ENCODE results near the gene DNAH7. TPM values are rescaled to one million over a fixed set of nuclear protein-coding genes. Genes with fewer than 3 reads are reported as not detected.

The DNAH7 gene
- total and polyA plus RNA-seq, 2 of the 8 experiments (the other 6 are each of a cell fraction or from before 2014, with no cell fraction given) = 0.07 to 0.08 TPM

- no peaks in the 10 kb centered on the region for H3K4me1 ChIP-seq (replicated peaks in 1 of 4; ENCODE audit: control insufficient read depth in 3 of 4, insufficient read depth in 4 of 4, low read length in 3 of 4)
- ChIA-PET POLR2A (ENCODE audit: partially characterized antibody) (no interaction called here), CTCF (ENCODE audit: partially characterized antibody) (interaction anchor here (0.6 to 2.0 kb wide), 11 partner anchors 13 to 517 kb away, joined by 3 to 9 read pairs (median 4); partner anchors contain the start of gene DNAH7)
- no peak overlapping the region for H3K23ac ChIP-seq (ENCODE audit: insufficient read length)
- H4K20me1 ChIP-seq (replicated peaks in 1 of 2; ENCODE audit: control insufficient read depth in 1 of 2, insufficient read depth in 2 of 2, low read length in 2 of 2) = no peaks in the 10 kb centered on the region
- H3K79me2 ChIP-seq (ENCODE audit: control insufficient read depth in 1 of 2, insufficient read depth in 2 of 2, low read length in 2 of 2) = no peaks in the 10 kb centered on the region
- FAIRE-seq = no peak
- no peak overlapping the region for H3K9ac ChIP-seq (replicated peaks in 1 of 4; ENCODE audit: extremely low read depth in 1 of 4, low read depth in 3 of 4, low read length in 3 of 4)
- no peak overlapping the region for H2BK20ac ChIP-seq (ENCODE audit: low read length)
- H3K4me3 ChIP-seq (ENCODE audit: extremely low read depth in 1 of 4, insufficient read depth in 2 of 4, low read depth in 3 of 4, low read length in 4 of 4) = no peak overlapping the region
- H2AFZ ChIP-seq (ENCODE audit: low read length) = no peak overlapping the region
- H3K23me2 ChIP-seq (ENCODE audit: low read depth, low read length) = no peaks in the 10 kb centered on the region
- no peak overlapping the region for H3K18ac ChIP-seq (ENCODE audit: extremely low read depth, low read length)
- H3K4me2 ChIP-seq (ENCODE audit: insufficient read depth in 1 of 2, low read depth in 2 of 2, low read length in 2 of 2) = no peak overlapping the region
- no peaks in the 10 kb centered on the region; a peak in 1 of 4 replicates for H3K9me3 ChIP-seq (ENCODE audit: insufficient read depth in 2 of 2, low read depth in 1 of 2, low read length in 1 of 2)
- 82% methylated on average over 1 of the region's 1 CpG; no CpG with 5 or more reads in 1 of the 2 experiments for WGBS, 2 experiments (ENCODE audit: extremely low coverage in 1 of 2, insufficient coverage in 1 of 2, insufficient read length in 1 of 2, insufficient replicate concordance in 2 of 2, low coverage in 1 of 2, low lambda C conversion rate in 2 of 2, missing lambda C conversion rate in 1 of 2)
- H3K36me3 ChIP-seq (ENCODE audit: control insufficient read depth in 2 of 4, insufficient read depth in 4 of 4, low read length in 3 of 4) = no peaks in the 10 kb centered on the region
- H3K14ac ChIP-seq (ENCODE audit: insufficient read length) = no peak overlapping the region
- H2BK12ac ChIP-seq (ENCODE audit: low read depth, low read length) = no peak overlapping the region
- TF ChIP-seq RAD21 (IDR thresholded peaks at IDR 0.05 in 1 of 2, conservative IDR thresholded peaks at IDR 0.05 in 1 of 2; ENCODE audit: low read depth in 2 of 2, low read length in 2 of 2) (peak; percentile 41 to 52; a peak in 3 of 4 replicates), RFX5 (IDR thresholded peaks at IDR 0.05; ENCODE audit: borderline replicate concordance, low read depth, low read length) (no peak), NRF1 (IDR thresholded peaks at IDR 0.05; ENCODE audit: low read depth, low read length) (no peak), BRCA1 (IDR thresholded peaks at IDR 0.05; ENCODE audit: low read depth, low read length) (no peak), CTCF (IDR thresholded peaks at IDR 0.05; ENCODE audit: control extremely low read depth in 1 of 3, insufficient read depth in 1 of 3, low read depth in 1 of 3, low read length in 3 of 3) (peak in 2 of 3 experiments; percentile 5 to 21; a peak in 2 of 4 replicates), SRF (IDR thresholded peaks at IDR 0.05; ENCODE audit: low read depth, low read length) (no peak)
- H3K56ac ChIP-seq (replicated peaks; ENCODE audit: insufficient read length, low read depth, low read length) = no peak overlapping the region
- H4K5ac ChIP-seq (ENCODE audit: insufficient read length, low read depth, low read length) = no peak overlapping the region
- DNase-seq (ENCODE audit: low read depth in 1 of 2, low spot score in 2 of 2) = no peak
- no peak overlapping the region for H3K27ac ChIP-seq (ENCODE audit: low read depth, low read length)
- H2BK15ac ChIP-seq (ENCODE audit: low read length) = no peak overlapping the region
- H2BK5ac ChIP-seq (ENCODE audit: low read depth, low read length) = no peak overlapping the region
- H3K79me1 ChIP-seq (ENCODE audit: low read depth, low read length) = no peaks in the 10 kb centered on the region
- no peak overlapping the region for H4K91ac ChIP-seq (replicated peaks; ENCODE audit: insufficient read length, low read length)
- H4K8ac ChIP-seq (ENCODE audit: extremely low read depth, insufficient read depth, low read length) = no peak overlapping the region
- H2AK5ac ChIP-seq (ENCODE audit: low read depth, low read length) = no peak overlapping the region
- H3K27me3 ChIP-seq (replicated peaks in 1 of 4; ENCODE audit: control insufficient read depth in 3 of 4, extremely low read depth in 1 of 4, insufficient read depth in 3 of 4, low read length in 3 of 4) = no peaks in the 10 kb centered on the region
- H2BK120ac ChIP-seq (replicated peaks; ENCODE audit: low read depth, low read length) = no peak overlapping the region
- no peak overlapping the region for H3K4ac ChIP-seq (replicated peaks; ENCODE audit: insufficient read length, low read depth, low read length)
These were observed 308.8 kb downstream of the DNAH7 start for GRCh38 chr2:195759877-195760276.
